22Rv1 (cell line): ENCODE measurements around the gene FEN1.

ENCODE experiments used
- ZFX ChIP-seq: fragments of 450-650 bp; IDR thresholded peaks from 2 replicates; pipeline ENCODE4 v1.6.1; 2017; ENCODE audit warnings: antibody characterized with exemption, borderline replicate concordance
- TF ChIP-seq, protein P1 (sequence below): fragments of 450-650 bp; IDR thresholded peaks from 2 replicates; pipeline ENCODE4 v1.5.1; 2017; ENCODE audit warnings: mild to moderate bottlenecking

GRCh38 chr11:61783717-61784505, 8.8 kb upstream of the FEN1 start:
- TF ChIP-seq, protein P1, sequence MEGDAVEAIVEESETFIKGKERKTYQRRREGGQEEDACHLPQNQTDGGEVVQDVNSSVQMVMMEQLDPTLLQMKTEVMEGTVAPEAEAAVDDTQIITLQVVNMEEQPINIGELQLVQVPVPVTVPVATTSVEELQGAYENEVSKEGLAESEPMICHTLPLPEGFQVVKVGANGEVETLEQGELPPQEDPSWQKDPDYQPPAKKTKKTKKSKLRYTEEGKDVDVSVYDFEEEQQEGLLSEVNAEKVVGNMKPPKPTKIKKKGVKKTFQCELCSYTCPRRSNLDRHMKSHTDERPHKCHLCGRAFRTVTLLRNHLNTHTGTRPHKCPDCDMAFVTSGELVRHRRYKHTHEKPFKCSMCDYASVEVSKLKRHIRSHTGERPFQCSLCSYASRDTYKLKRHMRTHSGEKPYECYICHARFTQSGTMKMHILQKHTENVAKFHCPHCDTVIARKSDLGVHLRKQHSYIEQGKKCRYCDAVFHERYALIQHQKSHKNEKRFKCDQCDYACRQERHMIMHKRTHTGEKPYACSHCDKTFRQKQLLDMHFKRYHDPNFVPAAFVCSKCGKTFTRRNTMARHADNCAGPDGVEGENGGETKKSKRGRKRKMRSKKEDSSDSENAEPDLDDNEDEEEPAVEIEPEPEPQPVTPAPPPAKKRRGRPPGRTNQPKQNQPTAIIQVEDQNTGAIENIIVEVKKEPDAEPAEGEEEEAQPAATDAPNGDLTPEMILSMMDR = no peak
- no peak for TF ChIP-seq ZFX
